GM12872 (cell line): ENCODE results near the gene DNAL1.

Source experiments
- CTCF ChIP-seq: IDR thresholded peaks from 3 replicates; pipeline ENCODE4 v1.5.1; 2011; ENCODE audit warnings: low read depth, mild to moderate bottlenecking, low read length, moderate library complexity; ENCODE audit not compliant: insufficient read depth

Gene DNAL1, protein sequence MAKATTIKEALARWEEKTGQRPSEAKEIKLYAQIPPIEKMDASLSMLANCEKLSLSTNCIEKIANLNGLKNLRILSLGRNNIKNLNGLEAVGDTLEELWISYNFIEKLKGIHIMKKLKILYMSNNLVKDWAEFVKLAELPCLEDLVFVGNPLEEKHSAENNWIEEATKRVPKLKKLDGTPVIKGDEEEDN

DNA sequence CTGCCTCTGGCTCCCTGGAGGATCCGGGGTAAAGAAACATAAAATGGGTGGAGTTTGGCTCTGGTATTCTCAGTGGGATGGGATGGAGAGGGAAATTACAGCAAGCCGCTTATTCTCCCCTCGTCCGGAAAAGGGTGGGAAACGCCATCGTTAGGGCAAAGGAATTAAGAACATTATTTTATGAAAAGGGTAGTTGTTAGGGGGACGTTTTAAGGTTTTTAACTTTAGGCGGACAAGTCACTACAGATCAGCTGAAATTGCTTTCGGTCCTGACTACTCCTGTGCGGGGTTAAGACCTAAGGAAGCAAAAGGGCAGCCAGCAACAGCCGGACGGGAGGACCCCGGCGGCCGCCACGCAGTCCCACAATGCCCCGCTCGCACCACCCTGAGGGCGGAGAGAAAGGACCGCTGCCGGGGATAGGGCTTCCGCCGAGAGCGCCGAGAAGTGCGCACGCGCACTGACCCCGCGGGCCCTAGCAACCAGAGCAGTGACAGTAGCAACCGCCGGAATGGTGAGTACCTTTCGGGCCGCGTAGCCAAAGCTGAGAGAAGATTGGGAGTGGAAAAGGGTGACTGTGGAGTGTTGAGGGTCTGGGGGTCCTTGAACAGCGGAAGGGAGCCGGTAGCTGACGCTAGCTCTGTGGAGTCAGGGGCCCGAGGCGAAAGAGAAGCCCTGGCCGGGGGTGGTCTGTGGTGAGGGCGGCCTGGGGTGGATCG is at the start of gene DNAL1:
DNAL1 (plus strand) TSS at position 456 of the 717 bp plus-strand sequence; CDS start at position 510, 54 bp downstream.
- no peak for TF ChIP-seq CTCF

- TF ChIP-seq CTCF, result no peak
Measured at GRCh38 chr14:73599499-73599898, 45.3 kb upstream of the DNAL1 start.

DNA sequence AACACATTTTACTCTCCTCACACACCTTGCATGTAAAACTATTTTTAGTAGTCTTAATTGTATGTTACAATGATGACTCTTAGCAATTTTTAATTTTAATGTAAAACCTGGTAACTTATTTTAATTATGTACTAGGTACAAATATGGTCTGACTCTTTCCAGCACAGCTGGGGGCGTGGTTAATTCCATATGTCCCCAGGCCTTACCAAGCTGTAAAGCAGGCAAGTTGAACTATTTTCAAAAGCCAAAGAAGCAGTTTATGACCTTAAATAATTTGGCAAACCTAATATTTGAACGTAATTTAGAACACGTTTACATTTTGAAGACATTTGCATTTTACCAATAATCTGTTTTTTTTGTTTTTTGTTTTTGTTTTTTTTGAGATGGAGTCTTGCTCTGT is 41.8 kb upstream of the DNAL1 start:
- TF ChIP-seq CTCF, result no peak

DNA sequence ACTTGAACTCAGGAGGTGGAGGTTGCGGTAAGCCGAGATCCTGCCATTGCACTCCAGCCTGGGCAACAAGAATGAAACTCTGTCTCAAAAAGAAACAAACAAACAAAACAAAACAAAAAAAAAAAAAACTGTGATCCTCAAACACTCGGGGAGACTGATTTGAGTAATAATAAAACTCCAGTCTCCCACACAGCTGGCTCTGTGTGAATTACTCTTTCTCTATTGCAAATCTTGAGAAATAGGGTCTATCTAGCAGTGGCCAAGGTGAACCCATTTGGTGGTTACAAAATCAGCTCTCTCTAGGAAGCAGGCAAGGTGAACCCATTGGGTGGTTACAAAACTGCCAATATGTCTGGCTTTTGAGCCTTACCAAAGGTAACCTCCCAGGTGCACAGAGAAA is 38.5 kb upstream of the DNAL1 start:
- no peak for TF ChIP-seq CTCF

DNA sequence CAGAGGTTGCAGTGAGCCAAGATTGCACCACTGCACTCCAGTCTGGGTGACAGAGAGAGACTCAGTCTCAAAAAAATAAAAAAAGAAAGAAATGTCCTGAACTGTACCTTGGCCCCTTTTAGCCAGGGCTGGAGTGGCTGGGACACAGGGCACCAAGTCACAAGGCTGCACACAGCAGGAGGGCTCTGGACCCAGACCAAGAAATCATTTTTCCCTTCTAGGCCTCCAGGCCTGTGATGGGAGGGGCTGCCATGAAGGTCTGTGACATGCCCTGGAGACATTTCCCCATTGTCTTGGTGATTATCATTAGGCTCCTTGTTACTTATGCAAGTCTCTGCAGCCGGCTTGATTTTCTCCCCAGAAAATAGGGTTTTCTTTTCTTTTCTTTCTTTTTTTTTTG is 37.5 kb upstream of the DNAL1 start:
- no peak for TF ChIP-seq CTCF

DNA sequence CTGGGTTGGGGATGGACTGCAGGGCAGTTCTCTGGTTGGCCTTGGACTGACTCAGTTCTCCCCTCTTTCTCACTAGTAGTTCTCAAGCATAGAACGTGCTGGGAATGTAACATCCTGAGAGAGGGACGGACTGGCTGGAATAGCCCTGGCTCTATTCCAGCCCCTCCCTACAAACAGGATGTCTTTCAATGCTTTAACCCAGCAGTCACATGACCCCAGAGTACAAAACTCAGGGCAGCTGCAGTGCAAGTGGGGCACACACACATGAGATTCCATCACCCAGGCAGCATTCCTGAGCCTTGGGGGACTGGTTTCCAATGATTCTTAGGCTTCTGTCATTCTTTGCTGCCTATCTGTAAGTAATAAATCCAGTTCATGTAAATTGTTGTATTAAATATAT is 34.1 kb upstream of the DNAL1 start:
- no peak for TF ChIP-seq CTCF

GRCh38 chr14:73612339-73613045 is 32.3 kb upstream of the DNAL1 start, which contains the start of gene ACOT6:
Gene ACOT6, plus strand, starts transcription at chr14:73612517. Its CDS starts 55 bp downstream, at chr14:73612572.
- TF ChIP-seq CTCF, result no peak
